ENCODE measurements around the gene MYLK4. TPM values are rescaled to one million over a fixed set of nuclear protein-coding genes. Genes with fewer than 3 reads are reported as not detected.

The MYLK4 gene
- polyA plus RNA-seq, 1 donor from 2014 or later: 1.3 TPM

GRCh38 chr6:2798586-2799134, 47.9 kb upstream of the MYLK4 start:
- Histone ChIP-seq H3K9ac (ENCODE audit: low read length) (no peak overlapping the region), H3K79me2 (replicated peaks; ENCODE audit: insufficient read depth, low read length) (no peaks in the 10 kb centered on the region), H2AFZ (ENCODE audit: low read depth, low read length) (no peak overlapping the region), H3K4me2 (ENCODE audit: low read length) (no peak overlapping the region), H3K36me3 (ENCODE audit: insufficient read depth, low read length) (no peaks in the 10 kb centered on the region), H4K20me1 (ENCODE audit: insufficient read depth) (no peaks in the 10 kb centered on the region), H3F3A (ENCODE audit: insufficient read depth, low read length, poor library complexity, severe bottlenecking) (no peaks in the 10 kb centered on the region), H3K9me3 (ENCODE audit: low read length) (no peaks in the 10 kb centered on the region), H3K4me3 (ENCODE audit: low read length) (no peak overlapping the region), H3K27me3 (ENCODE audit: insufficient read depth, low read depth, low read length) (no peaks in the 10 kb centered on the region), H3K9me2 (ENCODE audit: insufficient read depth, low read length) (no peaks in the 10 kb centered on the region), H3K27ac (ENCODE audit: low read length) (no peak overlapping the region)
- TF ChIP-seq RAD21 (conservative IDR thresholded peaks at IDR 0.05) (no peak), EP300 (conservative IDR thresholded peaks at IDR 0.05; ENCODE audit: poor library complexity, severe bottlenecking) (no peak), CTCF (IDR thresholded peaks at IDR 0.05; ENCODE audit: poor library complexity, severe bottlenecking) (no peak), SMC3 (conservative IDR thresholded peaks at IDR 0.05; ENCODE audit: poor library complexity) (no peak), TAF1 (IDR thresholded peaks at IDR 0.05; ENCODE audit: low read depth) (no peak), POLR2AphosphoS5 (IDR thresholded peaks at IDR 0.05) (no peak), MXI1 (conservative IDR thresholded peaks at IDR 0.05; ENCODE audit: poor library complexity, severe bottlenecking) (no peak), EZH2 (IDR thresholded peaks at IDR 0.05; ENCODE audit: borderline replicate concordance, insufficient read depth, low read length, poor library complexity, severe bottlenecking) (no peak), REST (IDR thresholded peaks at IDR 0.05; ENCODE audit: borderline replicate concordance) (no peak)

- no peak overlapping the region for H3K9ac ChIP-seq (ENCODE audit: low read length)
- no peaks in the 10 kb centered on the region for H3F3A ChIP-seq (ENCODE audit: insufficient read depth, low read length, poor library complexity, severe bottlenecking)
- H3K9me3 ChIP-seq (ENCODE audit: low read length): no peaks in the 10 kb centered on the region
- no peak overlapping the region for H3K4me2 ChIP-seq (ENCODE audit: low read length)
- no peak overlapping the region for H3K27ac ChIP-seq (ENCODE audit: low read length)
- H3K9me2 ChIP-seq (ENCODE audit: insufficient read depth, low read length): no peaks in the 10 kb centered on the region
- no peaks in the 10 kb centered on the region for H3K79me2 ChIP-seq (replicated peaks; ENCODE audit: insufficient read depth, low read length)
- no peaks in the 10 kb centered on the region for H3K36me3 ChIP-seq (ENCODE audit: insufficient read depth, low read length)
- no peak overlapping the region for H2AFZ ChIP-seq (ENCODE audit: low read depth, low read length)
- H3K27me3 ChIP-seq (ENCODE audit: insufficient read depth, low read depth, low read length): no peaks in the 10 kb centered on the region
- TF ChIP-seq SMC3 (conservative IDR thresholded peaks at IDR 0.05; ENCODE audit: poor library complexity) (no peak), CTCF (IDR thresholded peaks at IDR 0.05; ENCODE audit: poor library complexity, severe bottlenecking) (no peak), TAF1 (IDR thresholded peaks at IDR 0.05; ENCODE audit: low read depth) (no peak)
- H3K4me3 ChIP-seq (ENCODE audit: low read length): no peak overlapping the region
- H4K20me1 ChIP-seq (ENCODE audit: insufficient read depth): no peaks in the 10 kb centered on the region
Observed at GRCh38 chr6:2797564-2798031, 46.9 kb upstream of the MYLK4 start.
